DND-41 (cell line): ENCODE data around the gene SLC25A18.

ENCODE experiments used
- EZH2 ChIP-seq: IDR thresholded peaks from 3 replicates; pipeline ENCODE4 v1.6.1; 2012; ENCODE audit warnings: borderline replicate concordance, low read depth, mild to moderate bottlenecking, moderate library complexity, low read length, inconsistent platforms; ENCODE audit not compliant: severe bottlenecking
- TF ChIP-seq, protein P1 (sequence below): IDR thresholded peaks from 2 replicates; pipeline ENCODE4 v1.5.1; 2012; ENCODE audit warnings: borderline replicate concordance, low read length, moderate library complexity, mild to moderate bottlenecking; ENCODE audit not compliant: poor library complexity, severe bottlenecking; ENCODE audit errors: extremely low read depth

DNA sequence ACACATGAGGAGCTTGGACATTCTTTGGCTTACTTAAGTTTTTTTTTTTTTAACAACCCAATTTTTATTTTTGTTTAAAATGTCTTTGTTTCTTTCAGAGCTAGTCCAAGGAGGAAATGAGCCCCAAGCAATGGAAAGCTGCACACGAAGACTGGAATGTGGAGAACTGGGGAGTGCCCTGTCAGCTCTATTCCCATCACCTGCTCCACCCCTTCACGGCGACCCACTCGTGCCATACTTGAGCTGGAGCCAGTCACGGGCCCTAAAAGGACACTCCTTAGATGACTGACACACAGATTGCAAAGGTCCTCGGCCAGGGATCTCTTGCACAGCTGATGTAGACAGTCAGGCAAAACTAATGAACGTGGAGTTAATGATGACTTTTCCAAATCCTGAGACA, 10.6 kb upstream of the SLC25A18 start:
- TF ChIP-seq, protein P1, sequence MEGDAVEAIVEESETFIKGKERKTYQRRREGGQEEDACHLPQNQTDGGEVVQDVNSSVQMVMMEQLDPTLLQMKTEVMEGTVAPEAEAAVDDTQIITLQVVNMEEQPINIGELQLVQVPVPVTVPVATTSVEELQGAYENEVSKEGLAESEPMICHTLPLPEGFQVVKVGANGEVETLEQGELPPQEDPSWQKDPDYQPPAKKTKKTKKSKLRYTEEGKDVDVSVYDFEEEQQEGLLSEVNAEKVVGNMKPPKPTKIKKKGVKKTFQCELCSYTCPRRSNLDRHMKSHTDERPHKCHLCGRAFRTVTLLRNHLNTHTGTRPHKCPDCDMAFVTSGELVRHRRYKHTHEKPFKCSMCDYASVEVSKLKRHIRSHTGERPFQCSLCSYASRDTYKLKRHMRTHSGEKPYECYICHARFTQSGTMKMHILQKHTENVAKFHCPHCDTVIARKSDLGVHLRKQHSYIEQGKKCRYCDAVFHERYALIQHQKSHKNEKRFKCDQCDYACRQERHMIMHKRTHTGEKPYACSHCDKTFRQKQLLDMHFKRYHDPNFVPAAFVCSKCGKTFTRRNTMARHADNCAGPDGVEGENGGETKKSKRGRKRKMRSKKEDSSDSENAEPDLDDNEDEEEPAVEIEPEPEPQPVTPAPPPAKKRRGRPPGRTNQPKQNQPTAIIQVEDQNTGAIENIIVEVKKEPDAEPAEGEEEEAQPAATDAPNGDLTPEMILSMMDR, result no peak
- TF ChIP-seq EZH2, result no peak
